OCI-LY1 (cell line): ENCODE measurements around the gene SUPT3H.

Experiments
- H2AFZ ChIP-seq: fragments of 200-600 bp; sonication (generic), shearing (Covaris generic); 2 replicates; pipeline ENCODE4 v1.6.0; 2014; ENCODE audit warnings: antibody characterized with exemption, mild to moderate bottlenecking, low read length
- H3F3A ChIP-seq: fragments of 200-600 bp; sonication (generic), shearing (Covaris generic); 2 replicates; pipeline ENCODE4 v1.6.0; 2014; ENCODE audit warnings: mild to moderate bottlenecking, antibody characterized with exemption, low read length, moderate library complexity; ENCODE audit not compliant: insufficient read depth
- H3K27ac ChIP-seq: fragments of 200-600 bp; sonication (generic); 2 replicates; pipeline ENCODE4 v1.5.1; 2014; ENCODE audit warnings: low read length, mixed run types, mild to moderate bottlenecking, low read depth; ENCODE audit not compliant: poor library complexity, severe bottlenecking
- H3K27me3 ChIP-seq: fragments of 200-600 bp; sonication (generic); 2 replicates; pipeline ENCODE4 v1.6.0; 2014; ENCODE audit warnings: antibody characterized with exemption, mild to moderate bottlenecking, low read length, moderate library complexity; ENCODE audit not compliant: insufficient read depth
- H3K36me3 ChIP-seq: fragments of 200-600 bp; sonication (generic); 2 replicates; pipeline ENCODE4 v1.6.1; 2014; ENCODE audit warnings: mild to moderate bottlenecking, antibody characterized with exemption, low read length, moderate library complexity, mixed read lengths; ENCODE audit not compliant: insufficient read depth
- H3K4me1 ChIP-seq: fragments of 200-600 bp; sonication (generic); 2 replicates; pipeline ENCODE4 v1.5.1; 2014; ENCODE audit warnings: mild to moderate bottlenecking, low read length, moderate library complexity; ENCODE audit not compliant: insufficient read depth, severe bottlenecking
- H3K4me2 ChIP-seq: fragments of 200-600 bp; sonication (generic), shearing (Covaris generic); 2 replicates; pipeline ENCODE4 v1.6.1; 2014; ENCODE audit warnings: low read length
- H3K4me3 ChIP-seq: fragments of 200-600 bp; sonication (generic); 2 replicates; pipeline ENCODE4 v1.5.1; 2014; ENCODE audit warnings: low read length, low read depth, mild to moderate bottlenecking, mixed read lengths; ENCODE audit not compliant: poor library complexity, severe bottlenecking
- H3K79me2 ChIP-seq: fragments of 200-600 bp; shearing (Covaris generic); 2 replicates; pipeline ENCODE4 v1.6.1; 2016; ENCODE audit warnings: mixed run types, low read length, mixed read lengths; ENCODE audit not compliant: insufficient read depth
- H3K9ac ChIP-seq: fragments of 200-600 bp; sonication (generic), shearing (Covaris generic); 2 replicates; pipeline ENCODE4 v1.6.1; 2014; ENCODE audit warnings: mild to moderate bottlenecking, low read length, mixed read lengths
- H3K9me2 ChIP-seq: fragments of 200-600 bp; sonication (generic), shearing (Covaris generic); 2 replicates; pipeline ENCODE4 v1.6.1; 2014; ENCODE audit warnings: low read depth, mild to moderate bottlenecking, low read length, mixed read lengths
- H3K9me3 ChIP-seq: fragments of 200-600 bp; shearing (Covaris generic); 2 replicates; pipeline ENCODE4 v1.6.1; 2014; ENCODE audit warnings: low read length, mixed read lengths
- H4K20me1 ChIP-seq: fragments of 200-600 bp; sonication (generic), shearing (Covaris generic); 2 replicates; pipeline ENCODE4 v1.6.0; 2016; ENCODE audit warnings: mild to moderate bottlenecking, low read length; ENCODE audit not compliant: insufficient read depth
- CTCF ChIP-seq: fragments of 200-600 bp; sonication (generic), shearing (Covaris generic); IDR thresholded peaks from 2 replicates; pipeline ENCODE4 v1.5.1; 2017; ENCODE audit warnings: mild to moderate bottlenecking, antibody characterized with exemption, low read length, moderate library complexity, mixed read lengths
- EZH2 ChIP-seq: fragments of 200-600 bp; sonication (generic), shearing (Covaris generic); IDR thresholded peaks from 2 replicates; pipeline ENCODE4 v1.8.0; 2017; ENCODE audit warnings: borderline replicate concordance, mixed run types, mild to moderate bottlenecking, antibody characterized with exemption, low read length, moderate library complexity, mixed read lengths

Gene SUPT3H

DNA sequence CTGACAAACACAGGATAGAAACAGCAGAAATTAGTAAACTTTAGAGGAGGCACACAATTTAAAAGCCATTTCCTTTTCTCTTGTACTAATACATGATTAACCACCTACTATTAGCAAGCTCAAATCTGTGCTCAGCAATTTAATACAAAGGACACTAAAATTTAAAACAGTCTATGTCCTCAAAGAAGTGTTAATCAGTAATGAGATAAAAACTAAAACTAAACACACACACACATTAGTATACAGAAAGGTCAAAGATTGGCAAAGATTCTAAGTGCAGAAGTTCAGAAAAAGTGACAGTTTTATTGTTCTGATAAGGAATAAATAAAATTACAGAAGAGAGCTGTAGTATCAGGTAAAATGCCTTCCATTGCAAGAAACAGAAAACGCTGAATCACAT is 123.5 kb downstream of the SUPT3H start:
- no peak overlapping the region for H2AFZ ChIP-seq
- no peaks in the 10 kb centered on the region for H3F3A ChIP-seq
- H3K4me2 ChIP-seq = no peak overlapping the region
- H4K20me1 ChIP-seq = no peaks in the 10 kb centered on the region
- no peak overlapping the region for H3K4me3 ChIP-seq
- H3K36me3 ChIP-seq = no peaks in the 10 kb centered on the region
- H3K9ac ChIP-seq = no peak overlapping the region
- H3K27me3 ChIP-seq = no peaks in the 10 kb centered on the region
- H3K4me1 ChIP-seq = no peaks in the 10 kb centered on the region
- H3K79me2 ChIP-seq = no peaks in the 10 kb centered on the region
- no peak overlapping the region for H3K27ac ChIP-seq
- H3K9me3 ChIP-seq = no peaks in the 10 kb centered on the region
- no peak for TF ChIP-seq EZH2
- TF ChIP-seq CTCF = no peak
- no peaks in the 10 kb centered on the region for H3K9me2 ChIP-seq

- TF ChIP-seq EZH2 = no peak
- no peak for TF ChIP-seq CTCF
- Histone ChIP-seq H3K4me1 (no peaks in the 10 kb centered on the region), H2AFZ (no peak overlapping the region), H3K79me2 (no peaks in the 10 kb centered on the region), H3K27me3 (no peaks in the 10 kb centered on the region), H3F3A (no peaks in the 10 kb centered on the region), H3K27ac (no peak overlapping the region), H3K36me3 (no peaks in the 10 kb centered on the region), H3K9me3 (no peaks in the 10 kb centered on the region), H3K4me3 (no peak overlapping the region), H3K9me2 (no peaks in the 10 kb centered on the region), H4K20me1 (no peaks in the 10 kb centered on the region), H3K9ac (no peak overlapping the region), H3K4me2 (no peak overlapping the region)
These were observed 124.3 kb downstream of the SUPT3H start for GRCh38 chr6:45253453-45253852.

- H3K4me2 ChIP-seq = no peak overlapping the region
- no peak overlapping the region for H3K9ac ChIP-seq
- H3K27ac ChIP-seq = no peak overlapping the region
- no peaks in the 10 kb centered on the region for H4K20me1 ChIP-seq
- no peaks in the 10 kb centered on the region for H3K27me3 ChIP-seq
- no peaks in the 10 kb centered on the region for H3K36me3 ChIP-seq
- no peaks in the 10 kb centered on the region for H3K79me2 ChIP-seq
- H3F3A ChIP-seq = no peaks in the 10 kb centered on the region
- H3K4me1 ChIP-seq = no peaks in the 10 kb centered on the region
- no peaks in the 10 kb centered on the region for H3K9me3 ChIP-seq
- no peak overlapping the region for H2AFZ ChIP-seq
- H3K4me3 ChIP-seq = no peak overlapping the region
- no peaks in the 10 kb centered on the region for H3K9me2 ChIP-seq
- no peak for TF ChIP-seq CTCF
- TF ChIP-seq EZH2 = no peak
These were observed 146.1 kb downstream of the SUPT3H start for GRCh38 chr6:45231660-45232059.
